Measurements from ENCODE around the gene PYGM.

DNA sequence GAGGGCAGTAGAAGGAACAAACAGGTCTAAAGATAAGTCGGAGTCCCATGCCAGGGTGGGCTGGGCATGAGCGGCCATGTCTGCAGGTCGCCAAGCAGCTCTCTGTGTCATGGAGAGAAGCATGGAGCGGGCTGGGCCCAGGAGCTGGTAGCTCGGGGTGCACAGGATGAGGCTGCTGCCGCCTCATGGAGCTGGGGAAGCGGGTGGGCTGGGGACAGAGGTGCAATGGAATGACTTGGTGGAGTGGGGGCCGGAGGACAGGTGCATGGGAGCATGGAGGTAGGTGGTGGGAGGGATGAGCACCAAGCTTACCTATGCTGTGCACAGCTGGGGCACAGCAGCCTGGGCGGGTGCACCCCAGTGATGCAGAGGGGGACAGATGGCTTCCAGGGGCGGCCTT is 40.4 kb downstream of the PYGM start:
- TF ChIP-seq FOXP2 (optimal IDR thresholded peaks at IDR 0.05; ENCODE audit: control extremely low read depth, extremely low read length, insufficient read depth) (no peak), EZH2 (IDR thresholded peaks at IDR 0.05) (no peak)
